Tibial nerve (tissue), 4 donors: ENCODE measurements around the gene MRPL51.

Experiments
- CTCF ChIP-seq, 5 experiments: fragments of 200-600 bp in 3 of 5; fragments of 450-650 bp in 2 of 5; sonication (generic) in 3 of 5; IDR thresholded peaks; one replicate each; pipeline ENCODE4 v1.5.1; 2016 to 2019; ENCODE audit warnings: antibody characterized with exemption in 5 of 5, mild to moderate bottlenecking in 3 of 5, moderate library complexity in 2 of 5
- EP300 ChIP-seq, 2 donors: sonication (generic); formaldehyde crosslinking; IDR thresholded peaks; one replicate each; pipeline ENCODE4 v1.6.1; 2017; ENCODE audit warnings: antibody characterized with exemption in 2 of 2, mild to moderate bottlenecking in 1 of 2
- POLR2A ChIP-seq, 2 donors: fragments of 450-650 bp; IDR thresholded peaks; one replicate each; pipeline ENCODE4 v1.6.1; 2017; ENCODE audit warnings: antibody characterized with exemption in 2 of 2, mild to moderate bottlenecking in 2 of 2, moderate library complexity in 2 of 2

GRCh38 chr12:6523708-6524107 is 30.6 kb upstream of the MRPL51 start:
- TF ChIP-seq POLR2A (IDR thresholded peaks at IDR 0.05) (no peak), CTCF (IDR thresholded peaks at IDR 0.05) (no peak), EP300 (IDR thresholded peaks at IDR 0.05) (no peak)
